ENCODE results near the gene CRAMP1.

DNA sequence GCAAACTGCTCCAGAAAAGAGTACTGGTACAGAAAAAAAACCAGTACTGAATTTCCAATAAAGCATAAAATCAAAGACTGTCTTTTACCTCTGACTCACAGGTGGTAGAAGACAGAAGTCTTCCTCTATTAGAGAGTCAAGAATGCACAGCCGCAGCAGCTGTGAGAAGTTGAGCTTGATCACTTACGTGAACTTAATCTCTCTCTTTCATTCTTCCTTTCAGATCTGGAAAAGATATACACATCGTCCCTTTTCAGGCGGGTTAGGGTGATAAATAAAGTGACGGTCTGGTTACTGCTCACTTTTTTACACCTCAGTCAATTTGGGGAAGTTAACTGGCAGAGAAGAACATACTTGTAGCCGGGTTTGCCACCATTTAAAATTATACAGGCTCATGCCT lies 4.2 kb upstream of the CRAMP1 start:
- TF ChIP-seq SP2 (IDR thresholded peaks at IDR 0.05; ENCODE audit: low read length) (no peak), RAD21 (IDR thresholded peaks at IDR 0.05 in 1 of 2, conservative IDR thresholded peaks at IDR 0.05 in 1 of 2; ENCODE audit: low read depth in 2 of 2, low read length in 2 of 2) (no peak), POLR2A (IDR thresholded peaks at IDR 0.05; ENCODE audit: control extremely low read depth in 1 of 2, low read depth in 2 of 2, low read length in 2 of 2) (no peak), GABPA (IDR thresholded peaks at IDR 0.05; ENCODE audit: borderline replicate concordance, insufficient read depth, low read length) (no peak), SIX5 (IDR thresholded peaks at IDR 0.05; ENCODE audit: low read depth, low read length) (no peak), SRF (IDR thresholded peaks at IDR 0.05; ENCODE audit: low read depth, low read length) (no peak), CBX5 (IDR thresholded peaks at IDR 0.05; ENCODE audit: low read depth, low read length) (no peak)
- TF ChIP-seq, protein P1, sequence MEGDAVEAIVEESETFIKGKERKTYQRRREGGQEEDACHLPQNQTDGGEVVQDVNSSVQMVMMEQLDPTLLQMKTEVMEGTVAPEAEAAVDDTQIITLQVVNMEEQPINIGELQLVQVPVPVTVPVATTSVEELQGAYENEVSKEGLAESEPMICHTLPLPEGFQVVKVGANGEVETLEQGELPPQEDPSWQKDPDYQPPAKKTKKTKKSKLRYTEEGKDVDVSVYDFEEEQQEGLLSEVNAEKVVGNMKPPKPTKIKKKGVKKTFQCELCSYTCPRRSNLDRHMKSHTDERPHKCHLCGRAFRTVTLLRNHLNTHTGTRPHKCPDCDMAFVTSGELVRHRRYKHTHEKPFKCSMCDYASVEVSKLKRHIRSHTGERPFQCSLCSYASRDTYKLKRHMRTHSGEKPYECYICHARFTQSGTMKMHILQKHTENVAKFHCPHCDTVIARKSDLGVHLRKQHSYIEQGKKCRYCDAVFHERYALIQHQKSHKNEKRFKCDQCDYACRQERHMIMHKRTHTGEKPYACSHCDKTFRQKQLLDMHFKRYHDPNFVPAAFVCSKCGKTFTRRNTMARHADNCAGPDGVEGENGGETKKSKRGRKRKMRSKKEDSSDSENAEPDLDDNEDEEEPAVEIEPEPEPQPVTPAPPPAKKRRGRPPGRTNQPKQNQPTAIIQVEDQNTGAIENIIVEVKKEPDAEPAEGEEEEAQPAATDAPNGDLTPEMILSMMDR (IDR thresholded peaks at IDR 0.05; ENCODE audit: control extremely low read depth in 1 of 3, insufficient read depth in 1 of 3, low read depth in 1 of 3, low read length in 3 of 3) = no peak
